Fibroblast of gingiva (primary cell): ENCODE data around the gene STUM.
"Not testable (repeated sequence)": the region's sequence is repeated elsewhere in the genome, so short reads cannot be mapped to it uniquely, and the experiment has no call there.

Experiments
- DNase-seq: peaks from one replicate; pipeline ENCODE4 v3.0.0-alpha.2; 2011; ENCODE audit warnings: low read depth

Gene STUM

DNA sequence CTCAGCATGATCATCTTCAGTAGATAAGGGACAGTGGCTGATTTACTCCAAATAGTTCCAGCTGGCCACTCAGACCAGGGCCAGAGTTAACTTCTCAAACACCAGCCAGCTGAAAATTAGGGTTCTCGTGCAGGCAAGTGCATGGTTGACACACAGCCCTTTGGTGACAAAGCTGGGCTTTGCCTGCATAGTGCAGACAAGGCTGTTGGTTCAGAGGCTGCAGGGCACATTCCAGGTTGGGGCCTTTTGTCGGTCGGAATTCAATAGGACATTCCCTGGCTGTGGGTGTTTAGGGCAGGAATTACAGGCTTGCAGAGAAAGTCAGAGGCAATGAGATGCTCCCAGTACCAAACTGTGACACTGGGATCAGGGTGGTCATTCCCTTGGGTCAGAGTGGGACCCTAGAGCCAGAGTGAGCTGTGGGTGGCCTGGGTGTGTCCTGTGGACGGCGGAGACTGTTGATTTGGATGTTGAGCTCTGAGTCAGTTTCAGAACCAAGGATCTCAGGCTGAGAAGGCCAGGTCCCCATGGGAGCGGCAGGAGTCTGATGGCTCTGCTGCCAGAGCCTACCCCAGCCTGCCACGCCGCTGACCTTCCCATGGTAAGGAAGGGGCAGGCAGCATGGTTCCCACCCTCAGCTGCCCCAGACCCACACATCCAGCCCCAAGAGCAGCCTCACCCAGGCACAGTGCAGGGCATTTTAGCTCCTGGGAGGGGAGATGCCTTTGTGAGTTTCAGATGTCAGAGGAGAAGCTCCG is 56.2 kb downstream of the STUM start:
- no peak for DNase-seq

DNA sequence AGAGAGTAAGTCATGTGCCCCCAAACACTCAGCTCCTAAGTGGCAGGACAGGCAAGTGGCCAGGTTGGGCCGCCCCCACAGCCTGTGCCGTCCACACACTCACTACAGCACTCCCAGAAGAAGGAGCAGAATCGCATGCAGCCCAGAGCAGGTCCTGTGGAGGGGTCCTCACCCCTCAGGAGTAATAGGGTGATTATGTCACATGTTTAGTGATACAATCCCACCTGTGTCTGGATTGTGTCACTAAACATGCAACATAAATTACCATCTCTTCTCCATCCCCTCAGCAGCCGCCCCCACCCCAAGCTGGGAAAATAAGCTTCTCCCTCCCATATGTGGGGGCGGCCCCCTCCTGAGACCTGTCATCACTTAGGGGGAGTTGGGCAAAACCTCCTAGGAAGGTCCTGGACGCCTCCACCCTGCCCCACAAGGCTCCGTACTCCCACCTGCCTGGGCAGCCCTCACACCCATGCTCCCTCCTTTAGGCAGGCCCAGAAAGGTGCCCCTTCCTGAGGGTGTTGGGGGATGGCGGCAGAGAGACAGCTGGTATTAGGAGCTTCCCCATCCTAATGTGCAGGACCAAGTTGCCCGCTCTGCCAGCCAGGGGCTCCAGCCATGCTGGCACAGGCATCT is 56.9 kb downstream of the STUM start:
- no peak for DNase-seq

DNA sequence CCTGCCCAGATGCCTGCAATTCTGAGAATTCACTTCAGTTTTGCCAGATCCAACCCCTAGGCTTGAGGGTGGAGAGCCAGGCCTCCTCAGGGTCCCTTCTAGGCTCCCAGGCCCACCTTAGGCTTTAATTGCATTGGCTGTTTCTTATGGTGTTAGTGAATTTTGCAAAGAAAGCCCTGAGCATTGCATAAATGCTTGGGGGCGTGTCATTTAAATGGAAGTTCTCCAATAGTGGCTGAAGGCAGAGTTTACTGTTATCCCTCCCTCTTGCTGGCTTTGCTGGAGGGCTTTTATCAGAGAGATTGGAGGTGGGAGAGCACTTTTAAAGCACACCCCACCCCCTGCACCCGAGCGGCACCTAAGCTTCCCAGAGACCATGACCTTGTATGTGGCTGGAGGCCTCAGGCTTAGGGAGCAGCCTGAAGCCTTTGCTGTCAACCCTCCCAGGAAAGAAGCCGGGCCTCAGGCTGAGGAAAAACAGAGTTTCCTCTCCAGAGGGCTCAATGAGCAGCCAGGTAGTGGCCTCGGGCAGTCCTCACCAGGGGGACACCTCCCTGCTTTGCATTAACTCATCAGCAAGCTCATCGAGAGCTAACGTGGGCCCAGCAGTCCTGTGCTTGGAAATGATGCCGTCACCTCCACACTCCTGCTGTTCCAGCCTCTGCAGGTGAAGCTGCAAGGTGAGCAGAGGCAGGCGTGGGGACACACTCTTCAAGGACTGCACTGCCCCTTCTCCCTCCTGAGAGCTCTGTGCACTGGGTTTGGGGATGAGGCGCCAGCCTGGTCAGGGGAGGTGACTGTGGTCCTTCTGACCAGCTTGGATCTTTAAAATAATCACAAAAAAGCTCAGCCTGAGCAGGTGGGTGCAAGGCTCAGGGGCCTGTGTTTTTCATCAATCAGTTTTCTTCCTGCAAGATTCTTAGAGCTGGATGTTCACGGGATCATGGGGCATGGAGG is 58.0 kb downstream of the STUM start:
- DNase-seq: no peak

DNA sequence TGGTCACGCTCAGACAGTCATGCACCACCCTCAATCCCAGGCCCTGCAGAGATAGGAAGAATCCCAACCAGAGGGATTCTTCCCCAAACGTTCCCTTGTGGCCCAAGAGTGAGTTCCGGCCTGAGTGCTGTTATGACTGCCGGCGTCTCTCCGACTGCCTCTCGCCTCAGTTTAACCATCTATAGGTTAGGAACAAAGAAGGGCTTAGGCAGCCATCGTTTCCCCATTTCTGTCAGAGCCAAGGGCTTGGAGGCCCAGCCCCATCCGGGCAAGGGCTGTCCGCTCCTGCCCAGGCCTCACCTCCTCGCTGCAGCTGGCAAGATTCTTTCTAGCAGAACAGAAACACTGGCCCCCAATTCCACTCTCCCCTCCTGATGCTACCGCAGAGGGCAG is 58.7 kb downstream of the STUM start:
- no peak for DNase-seq

DNA sequence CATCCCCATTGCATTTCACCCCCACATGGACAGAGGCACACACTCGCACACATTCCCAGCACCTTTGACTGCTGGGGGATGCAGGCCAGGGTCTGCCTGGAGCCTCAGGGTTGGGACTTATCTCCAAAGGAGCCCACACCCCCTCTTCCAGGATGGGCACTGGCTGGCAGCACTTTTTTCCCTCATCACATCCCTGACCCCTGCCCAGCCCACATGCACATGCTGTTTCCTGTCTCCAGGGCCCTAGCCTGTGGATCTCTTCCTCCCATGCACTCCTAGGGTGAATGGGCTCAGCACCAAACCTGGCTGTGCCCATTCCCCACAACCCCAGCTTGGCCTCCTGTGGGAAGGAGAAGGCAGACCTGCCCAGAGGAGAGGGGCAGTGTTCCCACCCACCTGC is 59.3 kb downstream of the STUM start:
- no peak for DNase-seq

DNA sequence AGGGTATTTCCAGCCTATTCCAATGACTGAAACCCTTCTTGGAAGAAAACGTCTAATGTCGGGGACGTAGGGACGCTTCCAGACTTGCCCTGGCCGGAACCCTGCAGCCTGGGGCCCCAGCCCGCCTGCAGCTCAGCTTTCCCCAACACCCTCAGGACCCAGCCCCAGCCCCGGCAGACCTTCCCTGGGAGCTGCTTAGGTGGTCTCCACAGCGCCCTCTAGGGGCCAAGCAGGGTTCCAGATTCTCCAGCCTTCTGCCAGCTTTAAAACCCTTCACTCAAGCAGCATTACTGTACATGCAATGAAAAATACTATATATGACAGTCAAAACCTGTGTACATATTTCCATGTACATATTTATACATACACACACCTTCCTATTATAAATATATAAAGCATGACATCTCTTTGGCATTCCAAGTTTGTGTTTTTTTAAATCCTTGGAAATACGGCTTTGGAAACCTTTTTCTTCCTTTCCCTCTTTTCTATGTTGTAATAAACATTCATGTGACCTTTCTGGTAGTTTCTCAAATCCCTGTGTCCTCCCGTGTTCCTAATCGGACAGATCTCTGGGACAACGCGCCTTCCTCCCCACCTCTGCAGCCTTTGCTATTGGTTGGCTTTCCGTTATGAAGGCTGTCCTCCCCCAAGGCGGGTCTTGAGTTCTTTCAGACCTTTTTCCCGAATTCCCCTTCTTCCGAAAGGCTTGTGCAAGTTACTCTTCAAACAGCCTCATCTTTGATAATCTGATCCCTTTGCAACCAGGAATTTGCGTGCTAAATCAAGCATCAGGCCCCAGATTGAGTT is 60.3 kb downstream of the STUM start:
- peak; percentile 39 for DNase-seq

DNA sequence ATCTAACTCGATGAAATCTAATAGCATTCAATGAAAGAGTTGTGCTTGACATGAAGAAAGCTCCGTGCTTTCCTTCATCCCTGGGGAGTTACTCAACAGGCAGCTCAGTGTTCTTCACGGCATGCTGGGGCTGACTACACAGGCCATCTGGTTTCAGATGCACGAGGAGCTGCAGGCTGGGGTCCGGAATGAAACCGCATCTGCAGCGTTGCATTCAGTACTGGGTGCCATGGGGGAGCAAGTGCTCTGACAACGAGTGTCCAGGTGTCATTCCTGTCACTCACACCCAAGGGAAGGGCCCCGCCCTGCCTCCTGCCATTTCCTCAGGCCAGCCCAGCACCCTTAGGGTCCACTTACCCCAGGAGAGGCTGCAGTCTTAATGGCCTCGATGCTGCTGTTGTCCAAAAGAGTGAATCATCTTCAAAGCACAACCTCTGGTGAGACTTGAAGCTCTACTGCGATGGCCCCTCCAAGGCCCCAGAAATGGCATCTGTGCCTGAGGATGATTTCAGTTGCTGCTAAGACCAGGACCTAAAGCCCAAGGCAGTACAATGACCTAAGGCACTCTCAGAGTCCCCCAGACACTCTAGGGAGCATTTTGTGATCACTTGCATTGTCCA is 61.4 kb downstream of the STUM start:
- peak; percentile 87 for DNase-seq

DNA sequence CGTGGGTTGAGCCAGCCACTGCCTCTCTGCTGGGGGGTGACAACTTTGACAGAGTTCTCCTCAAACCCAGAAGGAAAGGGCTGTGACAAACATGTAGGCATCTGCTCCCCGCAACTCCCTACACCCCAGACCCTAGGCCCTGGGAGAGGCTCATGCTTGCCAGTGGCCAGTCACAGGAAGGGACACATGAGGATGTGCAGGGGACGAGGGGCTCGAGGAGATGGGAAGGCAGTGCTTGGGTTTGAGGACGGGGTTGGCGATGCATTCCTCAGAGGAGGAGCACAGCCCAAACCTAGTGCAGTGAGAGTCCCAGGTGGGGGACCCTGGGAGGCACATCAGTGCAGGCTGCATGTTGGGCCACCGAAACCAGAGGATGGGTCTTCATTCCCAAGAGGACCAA is 62.1 kb downstream of the STUM start:
- DNase-seq: no peak

DNA sequence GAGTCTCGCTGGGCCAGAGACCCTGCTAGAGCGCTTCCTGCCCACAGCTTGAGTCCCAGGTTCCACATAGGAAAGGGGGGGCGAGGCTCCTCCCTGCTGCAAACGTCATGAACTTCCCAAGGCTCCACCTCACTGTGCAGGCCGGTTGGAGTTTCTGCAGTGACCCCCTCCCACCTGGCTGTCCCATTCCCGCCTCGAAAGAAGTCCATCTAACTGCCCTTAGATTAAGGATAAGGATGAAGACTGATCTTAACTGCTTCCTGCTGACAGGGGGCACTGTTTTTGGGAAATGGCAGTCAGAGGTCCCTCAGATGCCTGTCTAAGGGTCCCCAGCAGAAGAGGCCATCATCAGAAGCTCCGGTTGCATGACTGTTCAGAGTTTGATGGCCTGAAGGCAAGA is 62.7 kb downstream of the STUM start:
- no peak for DNase-seq

DNA sequence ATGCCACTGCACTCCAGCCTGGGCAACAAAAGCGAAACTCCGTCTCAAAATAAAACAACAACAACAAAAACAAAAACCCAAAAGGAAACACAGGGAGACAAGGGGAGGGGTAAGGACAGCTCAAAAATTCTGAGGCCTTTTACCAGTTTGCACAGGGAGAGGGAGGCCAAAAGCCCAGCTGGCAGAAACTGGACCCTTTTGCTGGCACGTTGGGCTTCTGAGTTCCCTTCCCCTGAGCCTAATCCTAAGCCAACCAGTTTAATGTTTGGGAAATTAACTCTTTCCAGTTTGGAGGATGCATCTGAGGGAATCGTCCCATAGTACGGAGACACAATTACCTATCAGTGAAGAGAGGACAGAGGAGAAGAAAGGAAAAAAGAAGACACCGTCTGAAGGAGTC is 63.4 kb downstream of the STUM start:
- not testable (repeated sequence) for DNase-seq

DNA sequence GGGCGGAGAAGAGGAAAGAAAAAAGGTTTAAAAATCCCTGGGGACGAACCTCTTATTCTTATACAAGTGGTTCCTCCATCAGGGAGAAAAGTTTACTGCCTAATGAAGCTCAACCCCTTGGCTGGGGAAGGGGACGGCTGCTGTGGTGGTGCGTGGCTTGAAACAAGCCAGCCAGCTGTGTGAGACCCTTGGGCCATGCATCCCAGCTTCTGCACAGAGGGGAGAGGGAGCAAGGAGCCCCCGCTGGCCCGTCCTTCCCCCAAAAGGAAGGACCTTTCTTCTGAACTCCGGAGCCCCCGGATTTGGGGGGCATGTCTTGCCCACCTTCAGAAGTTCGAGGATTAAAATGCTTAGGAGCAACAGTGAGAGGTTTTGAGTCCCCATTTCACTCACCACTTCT is 67.3 kb downstream of the STUM start:
- no peak for DNase-seq

DNA sequence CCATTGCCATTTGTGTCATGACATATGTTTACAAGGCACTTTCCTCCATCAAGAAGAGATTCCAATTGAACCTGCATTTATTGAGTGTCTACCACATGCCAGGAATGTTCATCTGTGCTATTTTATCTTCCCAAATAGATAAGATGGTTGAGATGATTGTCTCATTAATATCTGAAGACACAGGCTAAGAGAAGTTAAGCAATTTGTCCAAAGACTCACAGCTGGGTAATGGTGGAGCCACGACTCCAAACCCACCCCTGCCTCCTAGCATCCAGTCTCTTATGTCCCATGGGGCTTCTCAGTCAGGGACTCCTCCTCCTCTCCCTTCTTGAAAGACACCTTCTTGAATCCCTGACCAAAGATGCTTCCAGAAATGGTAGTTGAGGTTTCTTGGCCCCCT is 68.1 kb downstream of the STUM start:
- no peak for DNase-seq

DNA sequence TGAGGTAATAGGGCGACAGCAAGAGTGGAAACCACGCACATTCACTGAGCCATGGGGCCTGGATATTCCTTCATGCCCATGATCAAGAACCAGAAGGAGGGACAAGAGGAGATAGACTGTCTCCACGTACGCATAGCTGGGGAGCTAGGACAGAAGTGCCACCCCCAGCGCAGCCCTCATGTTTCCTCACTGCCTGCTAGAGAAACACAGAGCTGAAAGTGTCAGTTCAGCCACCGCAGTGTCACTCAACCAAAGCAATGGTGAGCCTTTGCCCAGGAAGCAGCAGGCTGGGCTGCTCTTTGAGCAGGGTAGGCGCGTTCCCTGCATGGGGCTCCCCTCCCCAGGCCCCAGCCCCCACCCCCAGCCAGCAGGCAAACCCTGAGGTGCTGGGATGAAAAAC is 68.5 kb downstream of the STUM start:
- no peak for DNase-seq

DNA sequence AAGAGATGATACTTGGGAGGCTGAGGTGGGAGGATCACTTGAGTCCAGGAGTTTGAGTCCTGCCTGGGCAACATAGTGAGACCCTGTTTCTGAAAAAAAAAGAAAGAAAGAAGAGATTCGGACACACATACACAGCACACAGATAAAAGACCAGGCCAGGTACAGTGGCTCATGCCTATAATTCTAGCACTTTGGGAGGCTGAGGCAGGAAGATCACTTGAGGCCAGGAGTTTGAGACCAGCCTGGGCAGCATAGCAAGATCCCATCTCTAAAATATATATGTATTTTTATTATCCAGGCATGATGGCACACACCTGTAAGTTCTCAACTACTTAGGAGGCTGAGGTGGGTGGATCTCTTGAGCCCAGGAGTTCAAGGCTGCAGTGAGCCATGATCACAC is 69.2 kb downstream of the STUM start:
- not testable (repeated sequence) for DNase-seq

DNA sequence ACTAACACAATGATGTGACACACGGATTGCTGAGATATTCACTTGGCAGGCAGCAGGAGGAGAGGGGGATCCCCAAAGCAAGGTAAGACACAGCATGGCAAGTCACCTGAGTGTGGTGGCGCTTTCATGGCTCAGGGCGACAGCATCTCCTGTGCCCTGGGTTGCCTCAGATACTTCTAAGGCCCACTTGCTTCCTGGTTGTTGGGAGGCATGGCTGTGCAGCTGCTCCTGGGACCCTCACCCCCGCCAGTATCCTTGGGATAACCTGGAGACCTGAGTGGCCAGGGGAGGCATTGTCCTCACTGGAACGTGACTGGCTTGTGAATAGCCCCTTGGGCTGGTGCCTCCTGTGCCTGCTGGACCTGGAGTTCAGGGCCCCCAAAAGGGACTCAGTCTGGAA is 69.8 kb downstream of the STUM start:
- no peak for DNase-seq

DNA sequence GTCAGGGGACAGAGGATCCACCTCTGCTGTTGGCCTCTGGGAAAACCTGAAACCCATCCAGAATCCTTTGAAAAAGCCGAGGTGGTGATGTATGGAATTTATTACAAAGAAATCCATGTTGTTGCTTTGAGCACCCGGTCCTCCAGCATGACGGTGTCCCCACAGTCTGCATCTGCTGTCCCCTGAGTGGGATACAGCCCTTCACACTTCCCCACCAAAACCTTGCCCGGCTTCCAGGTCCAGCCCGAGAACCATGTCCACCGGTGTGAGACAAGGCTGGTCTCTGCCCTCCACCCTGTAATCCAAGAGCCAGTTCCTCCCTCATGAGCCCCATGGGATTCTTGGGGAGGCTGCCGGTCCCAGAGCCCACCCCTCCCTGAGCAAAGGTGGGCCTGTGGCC is 70.5 kb downstream of the STUM start:
- no peak for DNase-seq

DNA sequence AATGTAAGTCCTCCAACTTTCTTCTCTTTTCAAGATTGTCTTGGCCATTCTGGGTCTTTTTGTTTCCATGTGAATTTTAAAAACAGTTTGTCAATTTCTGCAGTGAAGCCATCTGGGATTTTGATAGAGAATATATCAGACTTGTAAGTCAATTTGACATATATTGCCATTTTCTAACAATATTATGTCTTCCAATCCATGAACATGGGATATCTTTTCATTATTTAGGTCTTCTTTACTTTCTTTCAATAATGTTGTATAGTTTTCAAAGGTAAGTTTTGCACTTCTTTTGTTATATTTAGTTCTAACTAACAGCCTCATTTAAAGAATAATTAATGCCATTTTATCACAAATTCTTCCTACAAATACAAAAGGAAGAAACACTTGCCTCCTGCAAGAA is 73.4 kb downstream of the STUM start:
- DNase-seq: no peak

DNA sequence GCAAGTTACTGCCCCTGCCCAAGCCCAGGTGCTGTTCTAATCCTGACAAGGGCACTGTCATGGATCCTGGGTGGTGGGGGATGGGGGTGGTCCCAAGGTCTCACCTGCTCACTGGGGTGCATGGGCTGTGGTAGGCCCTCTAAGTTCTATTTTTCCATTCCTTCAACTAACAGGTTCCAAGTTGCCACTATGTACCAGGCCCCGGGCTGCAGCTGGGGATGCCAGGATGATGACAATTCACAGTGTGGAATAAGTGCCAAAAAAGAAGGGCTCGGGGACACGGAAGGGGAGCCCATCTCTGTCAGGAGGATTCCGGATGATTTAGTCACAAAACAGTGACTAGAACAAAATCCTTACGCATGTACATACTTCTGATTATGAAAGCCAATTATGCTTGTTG is 76.0 kb downstream of the STUM start:
- peak; percentile 87 for DNase-seq

DNA sequence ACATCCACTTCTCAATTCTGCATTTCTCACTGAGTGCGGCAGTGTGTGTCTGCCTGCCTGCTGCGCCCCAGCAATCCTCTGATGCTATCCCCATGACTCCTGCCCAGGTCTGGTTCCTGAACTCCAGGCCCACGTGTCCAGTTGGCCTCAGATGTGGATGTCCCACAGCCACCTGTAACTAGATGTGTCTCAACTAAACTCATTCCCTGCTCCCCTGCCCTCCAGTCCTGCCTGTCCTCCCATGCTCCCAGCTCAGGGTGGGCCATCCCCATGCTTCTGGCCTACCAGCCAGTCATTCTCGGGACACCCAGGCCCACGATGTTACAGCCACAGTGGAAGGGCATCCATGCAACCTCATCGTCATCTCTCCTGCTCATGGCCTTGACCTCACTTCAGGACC is 76.8 kb downstream of the STUM start:
- DNase-seq: no peak

DNA sequence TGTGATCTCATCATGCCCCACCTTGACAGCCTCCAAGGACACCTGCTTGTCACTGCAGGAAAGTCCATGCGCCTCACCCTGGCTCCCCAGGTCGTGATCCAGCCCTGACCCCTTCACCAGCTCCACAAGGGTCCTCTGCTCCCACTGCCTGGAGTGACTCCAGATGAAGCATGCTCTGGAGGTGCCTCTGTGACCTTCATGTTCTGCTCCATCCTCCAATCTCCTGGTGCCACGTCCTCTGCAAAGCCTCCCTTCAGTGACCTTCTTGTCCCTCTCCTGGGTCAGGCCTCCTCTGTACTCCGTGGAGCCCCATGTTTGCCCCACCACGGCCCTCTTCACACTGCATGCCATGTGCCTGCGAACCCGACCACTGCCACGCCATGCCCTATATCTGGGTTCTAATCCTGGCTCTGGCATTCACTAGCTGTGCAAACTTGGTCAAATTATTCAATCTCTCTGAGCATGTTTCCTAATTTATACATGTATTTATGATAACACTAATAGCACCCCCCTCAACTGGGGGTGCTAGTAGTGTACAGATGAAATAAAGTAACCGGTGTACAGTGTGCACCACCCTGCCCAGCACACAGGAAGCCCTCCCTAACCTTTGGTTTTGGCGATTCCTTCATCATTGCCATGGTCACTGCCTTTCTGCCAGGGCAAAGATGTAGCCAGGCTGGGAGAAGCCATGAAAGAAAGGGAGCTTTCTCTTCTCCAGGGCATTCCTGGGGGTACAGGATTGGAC is 77.4 kb downstream of the STUM start:
- no peak for DNase-seq

DNA sequence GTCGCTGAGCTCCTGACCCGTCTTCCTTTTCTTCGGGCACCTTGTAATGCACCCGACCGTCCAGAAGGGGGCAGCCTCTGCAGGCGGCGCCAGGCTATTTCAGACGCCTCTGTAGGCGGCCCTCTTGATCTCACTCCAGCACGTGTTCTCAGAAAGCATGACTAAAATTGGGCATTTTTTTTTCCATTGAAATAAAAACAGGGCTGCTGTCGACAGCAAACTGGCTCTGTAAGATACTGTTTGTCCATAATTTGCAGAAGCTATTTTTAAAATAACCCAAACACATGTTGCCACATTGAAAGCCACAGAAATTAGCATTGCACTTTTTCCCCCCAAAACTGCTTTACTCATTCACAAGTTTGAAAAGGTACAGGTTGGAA is 78.0 kb downstream of the STUM start:
- peak; percentile 61 for DNase-seq
